ENCODE data around the gene CRACR2A.

Gene CRACR2A

DNA sequence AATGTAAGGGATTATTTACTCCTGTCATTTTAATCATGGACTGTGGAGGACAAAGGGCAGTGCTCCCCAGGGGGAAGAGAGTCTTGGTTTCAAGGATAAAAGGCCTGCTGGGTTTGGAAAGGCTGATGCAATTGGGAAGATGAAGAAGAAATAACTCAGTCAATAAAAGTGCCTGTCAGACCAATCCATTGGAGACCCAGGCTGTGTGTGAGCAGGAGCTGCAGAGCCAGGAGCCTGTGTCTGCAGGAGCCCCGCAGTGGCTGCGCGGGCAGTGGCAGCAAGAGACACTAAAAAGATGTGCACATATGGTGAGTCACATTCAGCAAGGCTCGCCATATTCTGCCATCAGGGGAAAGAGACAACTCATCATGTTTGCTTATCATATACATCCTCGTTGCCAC lies 90.4 kb downstream of the CRACR2A start:
- no peaks in the 10 kb centered on the region for H3K27me3 Mint-ChIP-seq
- H3K4me3 Mint-ChIP-seq, result no peak overlapping the region
- no peaks in the 10 kb centered on the region for H3K9me3 Mint-ChIP-seq
- no peak for DNase-seq
- peak overlapping the region in 1 of 2 donors; percentile 86 for H3K27ac Mint-ChIP-seq
- no peaks in the 10 kb centered on the region for H3K4me1 Mint-ChIP-seq
- ATAC-seq, result no peak

- DNase-seq, result no peak
- H3K27ac Mint-ChIP-seq, result no peak overlapping the region
- ATAC-seq, result no peak
- no peaks in the 10 kb centered on the region for H3K9me3 Mint-ChIP-seq
- H3K27me3 Mint-ChIP-seq, result no peaks in the 10 kb centered on the region
- no peak overlapping the region for H3K4me3 Mint-ChIP-seq
- no peaks in the 10 kb centered on the region for H3K4me1 Mint-ChIP-seq
Observed at GRCh38 chr12:3661028-3661427, 91.9 kb downstream of the CRACR2A start.

GRCh38 chr12:3658327-3659163 lies 94.4 kb downstream of the CRACR2A start:
- Mint-ChIP-seq H3K27me3 (no peaks in the 10 kb centered on the region), H3K9me3 (no peaks in the 10 kb centered on the region), H3K27ac (no peak overlapping the region), H3K4me3 (no peak overlapping the region), H3K4me1 (no peaks in the 10 kb centered on the region)
- ATAC-seq (no peak), DNase-seq (peak; percentile 9 to 24)

GRCh38 chr12:3656946-3657622 lies 95.8 kb downstream of the CRACR2A start:
- no peaks in the 10 kb centered on the region for H3K27me3 Mint-ChIP-seq
- no peak for ATAC-seq
- no peak for DNase-seq
- H3K9me3 Mint-ChIP-seq, result no peaks in the 10 kb centered on the region
- no peaks in the 10 kb centered on the region for H3K4me1 Mint-ChIP-seq
- H3K27ac Mint-ChIP-seq, result peak overlapping the region in 1 of 2 donors; percentile 55
- no peak overlapping the region for H3K4me3 Mint-ChIP-seq

DNA sequence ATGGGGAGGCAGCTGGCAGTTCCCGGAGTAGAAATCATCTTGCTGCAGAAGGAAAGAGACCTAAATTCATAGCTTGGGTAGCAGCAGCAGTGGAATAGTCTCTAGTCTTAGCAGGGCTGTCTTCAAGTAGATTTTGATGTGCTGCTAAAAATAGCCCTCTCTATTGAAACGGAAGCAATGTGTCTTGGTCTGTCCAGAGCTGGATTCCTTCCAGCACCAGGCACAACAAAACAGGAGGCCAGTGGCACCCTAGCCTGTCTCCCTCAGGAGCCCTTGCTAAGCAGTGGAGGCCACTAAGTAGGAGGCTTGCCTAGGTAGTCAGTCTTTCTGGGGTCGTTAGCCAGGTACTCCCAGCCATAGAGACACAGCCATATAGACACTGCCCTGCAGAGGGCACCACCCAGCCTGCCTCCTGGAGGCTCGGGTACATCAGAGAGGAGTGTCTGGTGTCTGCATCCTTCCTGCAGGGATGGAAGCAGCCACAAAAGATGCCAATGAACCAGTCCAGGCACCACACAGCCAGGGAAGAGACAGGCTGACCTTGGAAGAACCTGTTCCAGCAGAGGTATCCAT lies 97.5 kb downstream of the CRACR2A start:
- DNase-seq (no peak), ATAC-seq (peak; percentile 66)
- Mint-ChIP-seq H3K27me3 (no peaks in the 10 kb centered on the region), H3K4me3 (no peak overlapping the region), H3K9me3 (no peaks in the 10 kb centered on the region), H3K27ac (peak overlapping the region in 1 of 2 donors; percentile 23), H3K4me1 (no peaks in the 10 kb centered on the region)

DNA sequence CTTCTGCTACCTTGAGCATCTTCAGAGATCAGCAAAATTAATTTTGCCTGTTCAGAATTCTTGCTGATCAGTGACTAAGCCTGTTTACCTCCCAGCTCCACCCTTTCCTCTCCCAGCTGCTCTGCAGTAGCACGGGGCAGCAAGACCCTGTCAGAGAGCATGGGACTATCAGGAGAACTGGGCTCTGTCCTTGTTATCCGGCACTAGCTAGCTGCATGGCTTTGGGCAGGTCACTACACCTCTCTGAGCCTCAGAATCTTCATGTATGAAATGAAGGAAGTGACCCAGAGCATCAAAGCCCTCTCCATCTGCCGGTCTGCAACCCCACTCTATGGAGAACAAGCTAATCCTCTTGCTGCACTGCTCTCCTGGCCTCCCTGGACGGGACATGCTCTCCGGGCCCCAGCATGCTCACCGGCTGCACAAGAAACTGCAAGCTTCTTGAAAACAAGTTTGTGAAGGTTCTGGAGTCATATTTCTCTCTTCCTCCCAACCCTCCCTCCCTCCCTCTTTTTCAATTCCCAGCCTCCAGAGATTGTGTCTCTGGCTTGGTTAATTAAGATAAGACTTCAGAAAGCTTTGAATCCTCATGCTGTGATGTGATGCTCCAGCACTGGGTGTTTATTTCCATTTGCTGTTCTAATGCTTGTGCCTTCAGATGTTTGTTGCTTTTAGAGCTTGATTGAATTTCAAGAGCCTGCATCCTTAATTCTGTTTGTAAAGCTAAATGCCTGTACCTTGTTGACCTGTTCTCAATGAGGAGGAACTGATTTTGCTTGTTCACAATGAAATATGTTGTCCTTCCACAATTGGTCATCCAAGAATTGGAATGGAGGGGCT lies 101.1 kb downstream of the CRACR2A start:
- H3K9me3 Mint-ChIP-seq, result no peaks in the 10 kb centered on the region
- no peak overlapping the region for H3K27ac Mint-ChIP-seq

DNA sequence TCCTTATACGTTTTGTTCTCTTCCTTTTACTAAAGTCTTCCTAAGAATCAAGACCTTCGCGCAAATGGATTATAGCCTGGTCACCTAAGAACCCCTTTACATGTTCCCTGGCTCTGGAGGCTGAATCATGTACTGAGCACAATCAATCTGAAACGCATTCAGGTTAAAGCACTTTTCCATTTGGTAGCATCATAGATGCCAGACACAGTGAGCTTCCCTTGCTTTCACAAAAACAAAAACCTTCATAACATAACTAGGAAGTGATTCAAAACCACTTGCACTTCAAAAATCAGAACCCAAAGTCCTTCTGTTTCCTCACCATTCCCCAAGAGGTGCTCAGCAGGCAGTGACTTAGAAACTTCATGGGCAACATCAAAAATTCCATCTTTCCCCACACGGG lies 105.4 kb downstream of the CRACR2A start:
- ATAC-seq (no peak), DNase-seq (no peak)
- peak overlapping the region; percentile 27 to 73 for H3K27ac Mint-ChIP-seq
- H3K9me3 Mint-ChIP-seq, result no peaks in the 10 kb centered on the region
- H3K4me1 Mint-ChIP-seq, result no peaks in the 10 kb centered on the region
- H3K4me3 Mint-ChIP-seq, result no peak overlapping the region
- H3K27me3 Mint-ChIP-seq, result no peaks in the 10 kb centered on the region

More for the DNA sequence above, 101.1 kb downstream of the CRACR2A start:
- no peak overlapping the region for H3K4me3 Mint-ChIP-seq
- no peaks in the 10 kb centered on the region for H3K27me3 Mint-ChIP-seq
- no peak for DNase-seq
- H3K4me1 Mint-ChIP-seq, result no peaks in the 10 kb centered on the region
- ATAC-seq, result no peak

DNA sequence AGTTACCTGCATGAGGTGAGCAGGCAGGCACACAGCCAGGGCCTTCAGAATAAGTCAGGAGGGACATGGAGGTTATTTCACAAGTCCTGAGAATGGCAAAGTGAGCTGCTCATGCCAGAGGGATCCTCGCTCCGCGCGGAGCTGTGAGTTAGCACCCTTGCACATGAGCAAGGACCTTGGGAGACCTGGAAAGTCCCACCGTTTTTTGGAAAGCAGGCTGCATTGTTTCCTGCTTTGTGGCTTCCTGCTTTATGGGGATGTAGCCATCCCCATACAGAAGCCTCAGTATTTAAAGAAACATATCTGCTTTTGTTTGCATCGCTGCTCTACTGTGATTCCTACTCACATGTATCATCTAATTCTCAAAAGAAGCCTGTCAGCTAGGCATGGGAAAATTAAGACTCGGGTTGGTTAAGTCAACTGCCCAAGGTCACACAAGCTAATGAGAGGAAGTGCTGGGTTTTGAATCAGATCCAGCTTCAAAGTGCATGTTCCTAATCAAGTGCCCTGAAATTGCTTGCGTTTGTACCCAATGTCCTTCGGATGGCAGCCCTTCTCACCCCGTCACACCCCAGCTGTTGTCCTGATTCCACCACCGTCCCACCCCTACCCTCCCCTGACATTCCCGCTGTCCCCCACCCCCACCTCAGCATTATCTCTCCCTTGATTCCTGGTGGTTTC lies 106.2 kb downstream of the CRACR2A start:
- Mint-ChIP-seq H3K27ac (peak overlapping the region; percentile 27 to 49), H3K9me3 (no peaks in the 10 kb centered on the region), H3K4me3 (no peak overlapping the region), H3K27me3 (no peaks in the 10 kb centered on the region), H3K4me1 (no peaks in the 10 kb centered on the region)
- DNase-seq (no peak), ATAC-seq (no peak)

- no peak overlapping the region for H3K4me3 Mint-ChIP-seq
- H3K27me3 Mint-ChIP-seq, result no peaks in the 10 kb centered on the region
- no peak overlapping the region for H3K27ac Mint-ChIP-seq
- DNase-seq (no peak), ATAC-seq (no peak)
- H3K9me3 Mint-ChIP-seq, result no peaks in the 10 kb centered on the region
- H3K4me1 Mint-ChIP-seq, result no peaks in the 10 kb centered on the region
Observed at GRCh38 chr12:3645091-3645490, 107.8 kb downstream of the CRACR2A start.

GRCh38 chr12:3644104-3644503 lies 108.8 kb downstream of the CRACR2A start:
- H3K27ac Mint-ChIP-seq, result no peak overlapping the region
- no peak for ATAC-seq
- no peaks in the 10 kb centered on the region for H3K9me3 Mint-ChIP-seq
- no peak for DNase-seq
- no peaks in the 10 kb centered on the region for H3K27me3 Mint-ChIP-seq
- H3K4me3 Mint-ChIP-seq, result no peak overlapping the region
- no peaks in the 10 kb centered on the region for H3K4me1 Mint-ChIP-seq

GRCh38 chr12:3641428-3642018 lies 111.4 kb downstream of the CRACR2A start:
- Mint-ChIP-seq H3K27me3 (no peaks in the 10 kb centered on the region), H3K27ac (peak overlapping the region in 1 of 2 donors; percentile 23), H3K4me1 (no peaks in the 10 kb centered on the region), H3K9me3 (no peaks in the 10 kb centered on the region), H3K4me3 (no peak overlapping the region)
- ATAC-seq (no peak), DNase-seq (no peak)

- Mint-ChIP-seq H3K9me3 (no peaks in the 10 kb centered on the region), H3K4me1 (peaks cover 6% of the 10 kb centered on the region), H3K4me3 (no peak overlapping the region), H3K27me3 (no peaks in the 10 kb centered on the region), H3K27ac (no peak overlapping the region)
- DNase-seq (no peak), ATAC-seq (no peak)
Observed at GRCh38 chr12:3636328-3636727, 116.6 kb downstream of the CRACR2A start.

DNA sequence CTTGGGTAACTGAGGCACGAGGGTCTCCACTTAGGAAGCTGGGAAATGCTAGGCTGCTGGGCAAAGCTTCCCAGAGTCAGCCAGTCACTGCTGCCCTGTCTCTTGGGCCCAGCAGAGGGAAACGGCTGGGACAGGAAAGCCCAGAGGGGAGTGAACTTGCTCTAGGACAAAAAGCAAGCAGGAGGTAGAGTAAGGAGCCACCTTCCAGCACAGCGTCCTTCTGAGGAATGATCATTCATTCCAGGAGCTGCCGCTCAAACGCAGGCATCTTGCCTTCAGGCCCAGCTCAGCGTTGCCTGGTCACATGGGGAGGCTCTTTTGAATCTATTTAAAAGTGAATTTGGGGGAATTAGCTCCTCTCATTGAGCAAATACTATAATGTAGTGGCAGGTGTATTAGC lies 118.6 kb downstream of the CRACR2A start:
- H3K4me1 Mint-ChIP-seq, result peaks cover 6% of the 10 kb centered on the region
- H3K9me3 Mint-ChIP-seq, result no peaks in the 10 kb centered on the region
- DNase-seq (no peak), ATAC-seq (no peak)
- H3K27me3 Mint-ChIP-seq, result no peaks in the 10 kb centered on the region
- H3K27ac Mint-ChIP-seq, result no peak overlapping the region
- H3K4me3 Mint-ChIP-seq, result no peak overlapping the region

DNA sequence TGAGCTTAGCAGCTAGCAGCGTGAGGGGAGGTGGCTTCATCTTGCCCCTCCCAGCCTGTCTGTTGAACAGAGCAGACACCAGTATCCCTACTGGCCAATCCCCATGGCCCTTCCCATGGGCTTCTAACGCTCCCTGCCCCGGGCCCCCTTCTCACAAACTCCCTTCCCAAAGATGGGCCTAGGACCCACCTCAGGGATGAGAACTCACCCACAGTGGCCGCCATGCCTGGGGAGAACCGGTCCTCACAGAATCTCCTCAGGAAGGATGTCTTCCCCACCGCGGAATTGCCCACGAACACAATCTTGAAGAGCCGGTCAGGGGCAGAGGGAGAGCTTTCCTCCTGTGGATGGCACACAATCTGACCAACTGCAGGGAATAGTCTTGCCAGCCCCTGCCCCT lies 119.5 kb downstream of the CRACR2A start:
- ATAC-seq (no peak), DNase-seq (no peak)
- Mint-ChIP-seq H3K27me3 (no peaks in the 10 kb centered on the region), H3K27ac (no peak overlapping the region), H3K4me1 (peaks cover 6% of the 10 kb centered on the region), H3K9me3 (no peaks in the 10 kb centered on the region), H3K4me3 (no peak overlapping the region)

DNA sequence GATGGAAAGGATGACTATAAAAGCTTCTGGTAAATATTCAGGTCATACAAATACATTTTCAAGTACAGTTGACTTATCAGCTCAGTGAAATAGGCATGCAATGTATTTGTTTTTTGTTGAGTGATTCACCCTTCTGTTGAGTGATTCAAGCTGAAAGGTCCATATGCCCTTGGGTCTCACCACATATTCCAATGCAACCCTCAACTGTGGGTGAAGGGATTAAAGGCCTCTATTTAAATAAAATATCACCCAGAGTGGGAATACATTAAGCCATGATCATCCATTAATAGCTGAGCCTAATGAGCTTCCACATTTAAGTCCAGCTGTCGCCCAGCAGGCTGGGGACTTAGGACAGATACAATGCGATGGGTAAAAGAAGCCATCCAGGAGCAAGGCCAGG lies 120.2 kb downstream of the CRACR2A start:
- peak overlapping the region in 1 of 2 donors; percentile 82 for H3K27ac Mint-ChIP-seq

More for the DNA sequence above, 120.2 kb downstream of the CRACR2A start:
- ATAC-seq (no peak), DNase-seq (no peak)
- Mint-ChIP-seq H3K4me3 (no peak overlapping the region), H3K9me3 (no peaks in the 10 kb centered on the region), H3K27me3 (no peaks in the 10 kb centered on the region), H3K4me1 (peaks cover 6% of the 10 kb centered on the region)

All from stimulated activated naive CD8-positive, alpha-beta T cell treated with anti-CD3 and anti-CD28 coated beads, Interleukin-15, amount 100 ng/mL, for 72 hours (primary cell).